ENCODE results near the gene TREX2. TPM values are rescaled to one million over a fixed set of nuclear protein-coding genes. Genes with fewer than 3 reads are reported as not detected.
A peak's percentile ranks its signal among the peaks of the same experiment; 100 is the strongest.

TREX2 gene
- total and polyA plus RNA-seq, 2 of the 4 experiments (the other 2 are of a cell fraction) = 0.36 to 0.84 TPM

- in situ Hi-C loops (cut with MboI; ENCODE audit: low sequenced_read_pairs) = loop anchor here (25.0 kb wide), 1 partner anchor 423 kb away; no protein-coding TSS in a partner anchor
Measured at GRCh38 chrX:153459986-153460385, 14.1 kb upstream of the TREX2 start.

More at GRCh38 chrX:153459986-153460385, 14.1 kb upstream of the TREX2 start:
- BruUV-seq (replicated peaks) = no TSS peak
- Histone ChIP-seq H3K4ac (ENCODE audit: low read depth, low read length) (peak overlapping the region; percentile 42; the same call in 1 of the 2 replicates), H4K8ac (ENCODE audit: low read depth in 2 of 2, low read length in 2 of 2) (peak overlapping the region in 1 of 2 experiments; percentile 6; a peak in 1 of 4 replicates), H2BK120ac (ENCODE audit: low read depth, low read length) (0 out of 2 replicates have a peak overlapping the region, but pooled peaks have one; percentile 30), H3K4me1 (ENCODE audit: control insufficient read depth, insufficient read depth, low read length) (no peaks in the 10 kb centered on the region; the same call in 1 of the 2 replicates), H3K18ac (ENCODE audit: low read depth, low read length) (no peak overlapping the region; the same call in 1 of the 2 replicates), H3K36me3 (ENCODE audit: control insufficient read depth, insufficient read depth, low read length) (peaks cover under 1% of the 10 kb centered on the region; the same call in 1 of the 2 replicates), H2BK20ac (ENCODE audit: low read depth, low read length) (peak overlapping the region; percentile 57; the same call in 1 of the 2 replicates), H3K23ac (ENCODE audit: low read depth, low read length) (no peak overlapping the region), H2AK9ac (replicated peaks; ENCODE audit: low read depth, low read length, poor library complexity) (no peak overlapping the region), H4K91ac (ENCODE audit: insufficient read depth, low read depth, low read length) (peak overlapping the region; percentile 45; the same call in 1 of the 2 replicates), H3K4me3 (ENCODE audit: insufficient read depth, low read depth, low read length) (no peak overlapping the region), H4K20me1 (ENCODE audit: insufficient read depth, low read length) (no peaks in the 10 kb centered on the region), H2AK5ac (ENCODE audit: low read depth, low read length) (no peak overlapping the region), H3K9me1 (ENCODE audit: insufficient read depth, low read length) (no peaks in the 10 kb centered on the region; the same call in 1 of the 2 replicates), H2BK15ac (ENCODE audit: low read depth, low read length) (no peak overlapping the region; the same call in 2 of the 3 replicates), H3K56ac (ENCODE audit: extremely low read depth, insufficient read depth, low read length) (no peak overlapping the region), H3K4me2 (ENCODE audit: low read depth, low read length) (no peak overlapping the region), H2BK5ac (ENCODE audit: low read depth, low read length, poor library complexity, severe bottlenecking) (peak overlapping the region; percentile 28), H3K9ac (ENCODE audit: low read depth, low read length) (no peak overlapping the region), H3K79me1 (ENCODE audit: low read depth in 1 of 2, low read length in 2 of 2) (no peaks in the 10 kb centered on the region), H3K27ac (ENCODE audit: insufficient read depth, low read length) (no peak overlapping the region; the same call in 1 of the 2 replicates), H2AFZ (replicated peaks; ENCODE audit: low read length, poor library complexity) (no peak overlapping the region), H3K27me3 (ENCODE audit: control insufficient read depth, insufficient read depth, low read length) (no peaks in the 10 kb centered on the region), H4K5ac (ENCODE audit: low read depth, low read length) (no peak overlapping the region), H3K14ac (replicated peaks; ENCODE audit: low read depth, low read length) (no peak overlapping the region), H3K9me3 (ENCODE audit: control insufficient read depth, insufficient read depth, low read length) (no peaks in the 10 kb centered on the region; the same call in 1 of the 2 replicates)
- DNase-seq (peak; percentile 79), ATAC-seq (ENCODE audit: low read depth) (peak; percentile 84)
- WGBS, 2 experiments (ENCODE audit: extremely low coverage in 2 of 2, insufficient read length in 1 of 2) = 96% methylated on average over 3 of the region's 4 CpGs; no CpG with 5 or more reads in 1 of the 2 experiments
- POLR2A ChIA-PET (ENCODE audit: unreplicated experiment) = no interaction called here
- CTCF ChIA-PET = no interaction called here
- TF ChIP-seq SMC3 (IDR thresholded peaks at IDR 0.05; ENCODE audit: low read depth, low read length) = no peak
- no peak for TF ChIP-seq CHD1 (IDR thresholded peaks at IDR 0.05; ENCODE audit: low read depth, low read length)
- dilution Hi-C loops (cut with HindIII; ENCODE audit: low sequenced_read_pairs, unreplicated experiment) (no loop called here), intact Hi-C loops (cut with micrococcal nuclease) (loop anchor here (2.0 kb wide), 2 partner anchors 47 to 427 kb away; no protein-coding TSS in a partner anchor)

Measured in IMR-90 (cell line).